T-helper 22 cell (primary cell): Measurements from ENCODE around the gene HPCA.

Experiments
- DNase-seq: peaks from one replicate; pipeline ENCODE4 v3.0.0-alpha.2; 2020; ENCODE audit warnings: low read depth

The HPCA gene

GRCh38 chr1:32886004-32886827, at the start of gene HPCA:
Gene HPCA, plus strand, starts transcription at chr1:32886491. Its CDS starts 2,408 bp downstream, at chr1:32888899.
- no peak for DNase-seq

- no peak for DNase-seq
Observed at GRCh38 chr1:32848354-32849063, 37.8 kb upstream of the HPCA start.

- DNase-seq: no peak
Observed at GRCh38 chr1:32855861-32856617, 30.3 kb upstream of the HPCA start.

GRCh38 chr1:32858136-32858535, 28.2 kb upstream of the HPCA start:
- DNase-seq: no peak

- DNase-seq: no peak
Observed at GRCh38 chr1:32858791-32859190, 27.5 kb upstream of the HPCA start.

GRCh38 chr1:32859915-32860314, 26.4 kb upstream of the HPCA start:
- DNase-seq: no peak

- no peak for DNase-seq
Observed at GRCh38 chr1:32860566-32860965, 25.7 kb upstream of the HPCA start.

- DNase-seq: no peak
Observed at GRCh38 chr1:32861904-32862695, 24.2 kb upstream of the HPCA start.

- DNase-seq: no peak
Observed at GRCh38 chr1:32863218-32863880, 22.9 kb upstream of the HPCA start.

GRCh38 chr1:32863881-32864245, 22.4 kb upstream of the HPCA start:
- DNase-seq: no peak

- DNase-seq: no peak
Observed at GRCh38 chr1:32864375-32865019, 21.8 kb upstream of the HPCA start.

- DNase-seq: no peak
Observed at GRCh38 chr1:32865639-32866405, 20.5 kb upstream of the HPCA start.

GRCh38 chr1:32867151-32867550, 19.1 kb upstream of the HPCA start:
- no peak for DNase-seq

GRCh38 chr1:32867671-32868070, 18.6 kb upstream of the HPCA start:
- no peak for DNase-seq

GRCh38 chr1:32868085-32868484, 18.2 kb upstream of the HPCA start:
- DNase-seq: no peak

GRCh38 chr1:32868806-32869455, 17.4 kb upstream of the HPCA start:
- no peak for DNase-seq

GRCh38 chr1:32869923-32870614, 16.2 kb upstream of the HPCA start:
- DNase-seq: no peak

- DNase-seq: no peak
Observed at GRCh38 chr1:32870615-32871363, 15.5 kb upstream of the HPCA start, which contains the start of gene FNDC5. Gene FNDC5, minus strand, starts transcription at chr1:32870912.
